Peyer's patch (tissue), 4 donors: Measurements from ENCODE around the gene CLTA.

Experiments
- CTCF ChIP-seq, 6 experiments: fragments of 450-650 bp in 4 of 6; fragments of 200-600 bp in 2 of 6; sonication (generic) in 1 of 6; IDR thresholded peaks; one replicate each; pipeline ENCODE4 v1.5.1; 2017 to 2019; ENCODE audit warnings: antibody characterized with exemption in 6 of 6, mild to moderate bottlenecking in 3 of 6, moderate library complexity in 1 of 6
- POLR2A ChIP-seq, 2 donors: fragments of 450-650 bp; IDR thresholded peaks; one replicate each; pipeline ENCODE4 v1.5.1; 2017; ENCODE audit warnings: antibody characterized with exemption in 2 of 2, mild to moderate bottlenecking in 2 of 2, moderate library complexity in 2 of 2

- TF ChIP-seq CTCF (IDR thresholded peaks at IDR 0.05) = no peak
- no peak for TF ChIP-seq POLR2A (IDR thresholded peaks at IDR 0.05)
Observed at GRCh38 chr9:36208521-36209253, 18.0 kb downstream of the CLTA start.
